ENCODE data around the gene SERPINB1. TPM values are rescaled to one million over a fixed set of nuclear protein-coding genes. Genes with fewer than 3 reads are reported as not detected.
"Not testable (repeated sequence)": the region's sequence is repeated elsewhere in the genome, so short reads cannot be mapped to it uniquely, and the experiment has no call there.

The SERPINB1 gene
- total RNA-seq, 1 experiment from 2014 or later: 82.3 TPM

DNA sequence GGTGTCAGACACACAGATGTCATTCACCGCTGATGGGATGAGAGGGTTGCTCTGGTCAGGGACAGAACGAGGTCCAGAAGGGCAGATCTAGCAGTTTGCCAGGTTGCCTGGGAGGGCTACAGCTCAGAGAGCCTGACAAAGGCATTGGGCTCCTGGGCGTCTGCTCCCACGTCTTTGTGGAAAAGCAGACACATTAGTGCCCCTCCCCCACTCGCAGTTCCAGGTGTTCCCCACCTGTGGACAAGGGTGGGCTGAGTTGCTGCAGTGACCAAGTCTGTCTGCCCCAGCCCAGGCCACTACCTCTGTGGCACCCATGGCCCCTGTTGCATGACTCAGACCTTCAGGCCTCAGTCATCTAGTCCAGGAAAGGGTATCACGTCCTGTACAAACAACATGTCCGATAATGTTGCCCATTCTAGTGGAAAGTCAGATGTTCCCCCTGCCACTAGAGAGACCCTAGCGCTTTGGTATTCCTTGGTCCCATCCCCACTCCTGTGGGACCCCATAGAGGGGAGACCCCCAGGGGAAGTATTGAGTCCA, 39.1 kb downstream of the SERPINB1 start:
- no peak overlapping the region for H3K4me2 ChIP-seq
- no peaks in the 10 kb centered on the region for H3K9me3 ChIP-seq (ENCODE audit: insufficient read depth, low read depth)
- no peaks in the 10 kb centered on the region for H3K79me2 ChIP-seq (ENCODE audit: low read depth)
- BruUV-seq (replicated peaks): no TSS peak
- H3K27me3 ChIP-seq (ENCODE audit: insufficient read depth, low read depth): no peaks in the 10 kb centered on the region
- no peaks in the 10 kb centered on the region for H4K20me1 ChIP-seq (ENCODE audit: insufficient read depth)
- no peaks in the 10 kb centered on the region for H3F3A ChIP-seq (ENCODE audit: insufficient read depth, low read depth)
- TF ChIP-seq, protein P1, sequence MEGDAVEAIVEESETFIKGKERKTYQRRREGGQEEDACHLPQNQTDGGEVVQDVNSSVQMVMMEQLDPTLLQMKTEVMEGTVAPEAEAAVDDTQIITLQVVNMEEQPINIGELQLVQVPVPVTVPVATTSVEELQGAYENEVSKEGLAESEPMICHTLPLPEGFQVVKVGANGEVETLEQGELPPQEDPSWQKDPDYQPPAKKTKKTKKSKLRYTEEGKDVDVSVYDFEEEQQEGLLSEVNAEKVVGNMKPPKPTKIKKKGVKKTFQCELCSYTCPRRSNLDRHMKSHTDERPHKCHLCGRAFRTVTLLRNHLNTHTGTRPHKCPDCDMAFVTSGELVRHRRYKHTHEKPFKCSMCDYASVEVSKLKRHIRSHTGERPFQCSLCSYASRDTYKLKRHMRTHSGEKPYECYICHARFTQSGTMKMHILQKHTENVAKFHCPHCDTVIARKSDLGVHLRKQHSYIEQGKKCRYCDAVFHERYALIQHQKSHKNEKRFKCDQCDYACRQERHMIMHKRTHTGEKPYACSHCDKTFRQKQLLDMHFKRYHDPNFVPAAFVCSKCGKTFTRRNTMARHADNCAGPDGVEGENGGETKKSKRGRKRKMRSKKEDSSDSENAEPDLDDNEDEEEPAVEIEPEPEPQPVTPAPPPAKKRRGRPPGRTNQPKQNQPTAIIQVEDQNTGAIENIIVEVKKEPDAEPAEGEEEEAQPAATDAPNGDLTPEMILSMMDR (conservative IDR thresholded peaks at IDR 0.05): no peak
- TF ChIP-seq EZH2 (IDR thresholded peaks at IDR 0.05; ENCODE audit: low read depth): no peak
- DNase-seq: no peak
- no peaks in the 10 kb centered on the region for H3K9me2 ChIP-seq (ENCODE audit: insufficient read depth)
- ChIA-PET POLR2A (ENCODE audit: unreplicated experiment) (no interaction called here), CTCF (no interaction called here)
- H3K36me3 ChIP-seq (ENCODE audit: low read depth): no peaks in the 10 kb centered on the region
- H3K4me3 ChIP-seq: no peak overlapping the region
- no peak overlapping the region for H3K27ac ChIP-seq
- no peaks in the 10 kb centered on the region; the same call in 1 of the 2 replicates for H3K4me1 ChIP-seq (replicated peaks; ENCODE audit: insufficient read depth)
- intact Hi-C loops (cut with micrococcal nuclease; ENCODE audit: unreplicated experiment): no loop called here
- no peak overlapping the region for H2AFZ ChIP-seq

DNA sequence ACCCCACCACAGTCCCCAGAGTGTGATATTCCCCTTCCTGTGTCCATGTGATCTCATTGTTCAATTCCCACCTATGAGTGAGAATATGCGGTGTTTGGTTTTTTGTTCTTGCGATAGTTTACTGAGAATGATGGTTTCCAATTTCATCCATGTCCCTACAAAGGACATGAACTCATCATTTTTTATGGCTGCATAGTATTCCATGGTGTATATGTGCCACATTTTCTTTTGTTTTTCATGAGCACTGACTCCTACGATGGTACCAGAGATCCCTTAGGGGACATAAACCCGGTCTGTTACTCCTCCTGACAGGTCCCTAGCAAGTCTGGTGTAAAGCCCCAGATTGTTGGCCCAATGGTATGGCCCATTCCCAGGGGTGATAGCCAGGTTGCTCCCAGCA, 40.0 kb downstream of the SERPINB1 start:
- CTCF ChIA-PET; DNase-seq; POLR2A ChIA-PET (ENCODE audit: unreplicated experiment); H3F3A ChIP-seq (ENCODE audit: insufficient read depth, low read depth); H3K4me1 ChIP-seq (replicated peaks; ENCODE audit: insufficient read depth); H3K27me3 ChIP-seq (ENCODE audit: insufficient read depth, low read depth); H2AFZ ChIP-seq; H3K9me3 ChIP-seq (ENCODE audit: insufficient read depth, low read depth); H4K20me1 ChIP-seq (ENCODE audit: insufficient read depth); intact Hi-C loops (cut with micrococcal nuclease; ENCODE audit: unreplicated experiment); H3K27ac ChIP-seq; BruUV-seq (replicated peaks); H3K4me2 ChIP-seq; H3K9me2 ChIP-seq (ENCODE audit: insufficient read depth); H3K4me3 ChIP-seq; H3K79me2 ChIP-seq (ENCODE audit: low read depth); H3K36me3 ChIP-seq (ENCODE audit: low read depth): not testable (repeated sequence)

DNA sequence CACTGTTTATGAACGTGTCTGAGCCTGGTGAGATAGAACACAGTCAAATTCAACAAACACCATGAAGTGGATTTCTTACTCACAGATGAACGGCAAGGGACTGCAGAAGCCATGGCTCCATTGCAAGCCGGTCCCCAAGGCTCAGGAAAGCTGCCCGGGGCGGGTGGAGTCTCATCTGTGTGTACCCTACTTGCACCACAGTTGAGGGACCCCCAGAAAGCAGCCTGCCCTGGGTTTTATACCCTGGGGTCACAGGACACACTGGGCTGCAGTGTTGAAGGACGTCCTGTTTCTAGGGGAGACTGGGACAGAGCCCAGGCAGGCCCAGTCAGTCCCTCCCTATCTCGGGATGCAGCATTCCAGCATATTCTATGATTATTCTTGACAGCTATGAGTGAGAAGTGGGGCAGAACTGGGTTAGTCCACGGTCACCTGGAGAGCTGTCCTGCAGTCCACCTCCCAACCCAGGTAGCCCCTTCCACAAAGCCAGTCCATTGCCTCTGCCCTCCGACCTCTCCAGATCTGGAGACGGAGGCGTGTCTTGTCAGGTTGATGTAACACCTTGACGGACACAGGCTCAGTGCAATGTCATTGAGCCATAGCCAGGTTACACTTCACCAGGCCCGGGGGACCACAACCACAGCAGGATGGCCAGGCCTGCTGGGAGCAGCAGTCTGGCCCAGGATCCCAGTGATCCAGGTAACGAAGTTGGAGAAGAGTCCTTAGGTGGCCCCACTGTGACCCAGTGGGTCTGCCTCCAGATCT, 40.9 kb downstream of the SERPINB1 start:
- intact Hi-C loops (cut with micrococcal nuclease; ENCODE audit: unreplicated experiment): no loop called here
- Histone ChIP-seq H3K9me3 (ENCODE audit: insufficient read depth, low read depth) (no peaks in the 10 kb centered on the region), H3K4me2 (no peak overlapping the region), H3K36me3 (ENCODE audit: low read depth) (no peaks in the 10 kb centered on the region), H3K4me1 (replicated peaks; ENCODE audit: insufficient read depth) (no peaks in the 10 kb centered on the region; the same call in 1 of the 2 replicates), H3K27me3 (ENCODE audit: insufficient read depth, low read depth) (no peaks in the 10 kb centered on the region), H2AFZ (no peak overlapping the region), H3K27ac (no peak overlapping the region), H3F3A (ENCODE audit: insufficient read depth, low read depth) (no peaks in the 10 kb centered on the region), H4K20me1 (ENCODE audit: insufficient read depth) (no peaks in the 10 kb centered on the region), H3K4me3 (no peak overlapping the region), H3K79me2 (ENCODE audit: low read depth) (no peaks in the 10 kb centered on the region), H3K9me2 (ENCODE audit: insufficient read depth) (no peaks in the 10 kb centered on the region)
- ChIA-PET POLR2A (ENCODE audit: unreplicated experiment) (no interaction called here), CTCF (no interaction called here)
- no TSS peak for BruUV-seq (replicated peaks)
- no peak for TF ChIP-seq EZH2 (IDR thresholded peaks at IDR 0.05; ENCODE audit: low read depth)
- TF ChIP-seq, protein P1 (conservative IDR thresholded peaks at IDR 0.05): no peak
- no peak for DNase-seq
